ENCODE measurements around the gene ENTR1.

Gene ENTR1

DNA sequence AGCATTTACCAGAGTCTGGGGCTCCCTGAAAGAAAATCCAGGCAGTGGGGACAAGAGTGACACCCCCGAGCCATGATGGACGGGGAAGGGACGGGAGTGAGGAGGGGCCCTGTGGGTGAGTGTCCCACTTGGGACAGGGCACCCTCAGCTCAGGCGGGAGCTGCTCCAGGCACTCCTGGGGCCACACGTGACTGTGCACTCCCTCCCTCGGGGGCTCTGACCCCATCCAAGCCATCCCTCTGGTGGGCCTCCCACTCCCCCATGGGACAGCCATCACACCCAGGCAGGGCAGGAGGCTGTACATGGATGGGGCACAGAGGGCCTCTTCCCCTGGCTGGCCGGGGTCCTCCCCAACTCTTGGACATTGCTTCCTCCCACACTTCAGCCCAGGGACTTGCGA is 34.0 kb downstream of the ENTR1 start:
- no peak for DNase-seq (ENCODE audit: low read depth in 2 of 2)

DNA sequence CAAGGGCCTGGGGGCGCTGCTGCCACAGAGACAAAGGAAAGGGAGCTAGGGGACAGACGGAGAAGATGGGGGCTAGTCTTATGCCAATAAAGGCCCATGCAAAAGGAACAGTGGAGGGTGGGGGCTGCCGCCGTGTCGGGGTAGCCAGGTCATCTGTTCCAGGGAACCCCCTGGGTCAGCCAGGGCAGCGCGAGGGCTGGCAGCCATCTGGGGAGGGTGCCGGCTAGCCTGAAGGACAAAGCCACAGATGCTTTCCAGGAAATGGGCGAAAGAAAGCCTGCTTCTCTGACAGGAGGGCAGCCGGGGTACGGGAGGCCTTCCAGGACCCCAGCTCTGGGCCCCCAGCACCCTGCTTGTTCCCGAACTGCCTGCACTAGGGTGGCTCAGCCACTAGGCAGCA is 35.3 kb downstream of the ENTR1 start:
- DNase-seq (ENCODE audit: low read depth in 2 of 2): no peak

DNA sequence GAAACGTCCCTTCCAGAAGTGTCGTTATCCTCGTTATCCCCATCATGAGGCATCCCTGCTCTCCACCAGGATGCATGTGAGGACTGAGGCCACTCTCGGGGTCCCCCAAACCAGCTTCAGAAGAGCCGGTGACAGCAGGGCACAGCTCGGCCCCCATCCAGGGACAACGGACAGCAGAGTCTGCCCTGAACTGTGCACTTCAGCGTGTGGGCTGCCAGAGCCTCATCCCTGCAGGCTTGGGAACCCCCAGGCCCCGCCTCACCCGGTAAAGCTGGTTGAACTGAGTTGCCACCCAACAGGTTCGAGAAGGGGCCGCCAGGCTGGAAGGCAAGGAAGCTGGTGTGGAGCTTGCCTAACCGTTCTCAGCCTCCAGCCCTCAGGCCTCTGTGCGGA is 36.2 kb downstream of the ENTR1 start:
- DNase-seq (ENCODE audit: low read depth in 2 of 2): no peak

DNA sequence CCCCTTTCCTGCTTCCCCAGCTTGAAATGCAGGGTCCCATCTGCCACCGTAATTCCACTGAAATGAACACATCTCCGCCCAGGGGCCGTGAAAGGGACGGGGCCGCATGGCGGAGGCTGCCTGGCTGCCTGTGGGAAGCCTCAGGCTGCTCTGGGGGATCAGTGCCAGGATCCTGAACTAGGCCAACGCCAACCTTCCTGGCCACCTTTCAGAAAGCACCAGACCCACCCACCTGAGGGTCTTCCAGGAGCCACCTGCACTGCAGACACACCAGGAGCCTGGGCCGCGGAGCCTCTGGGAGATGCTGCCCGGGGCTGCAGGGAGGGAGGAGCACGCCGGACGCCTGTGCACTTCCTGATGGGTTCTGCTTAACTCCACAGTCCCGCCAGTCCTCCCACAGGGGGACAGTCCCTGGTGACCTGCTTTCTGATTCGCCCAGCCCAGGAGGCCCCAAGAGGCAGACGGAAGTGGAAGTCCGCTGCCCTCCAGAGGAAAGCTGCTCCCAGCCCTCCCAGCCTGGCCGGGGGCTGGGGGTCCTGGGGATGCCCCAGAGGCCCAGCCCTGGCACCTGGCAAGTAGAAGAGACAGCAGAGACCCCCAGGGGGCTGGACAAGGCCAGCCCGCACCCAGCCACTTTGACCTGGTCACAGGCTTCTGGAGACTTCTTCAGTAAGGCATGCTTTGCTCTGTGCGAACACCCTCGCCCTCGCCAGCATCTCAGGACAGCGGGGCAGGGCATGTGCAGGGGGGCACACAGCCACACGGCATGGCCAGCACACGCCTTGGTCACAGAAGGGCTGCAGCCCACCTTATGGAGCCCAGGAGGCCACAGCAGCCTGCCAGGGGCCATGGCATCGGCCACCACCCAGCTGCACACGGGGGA is 36.9 kb downstream of the ENTR1 start, which contains the start of gene CARD9:
CARD9 (minus strand) TSS at position 370 of the 883 bp plus-strand sequence. CDS start 1,591 bp downstream, outside the sequence.
- DNase-seq (ENCODE audit: low read depth in 2 of 2): no peak

DNA sequence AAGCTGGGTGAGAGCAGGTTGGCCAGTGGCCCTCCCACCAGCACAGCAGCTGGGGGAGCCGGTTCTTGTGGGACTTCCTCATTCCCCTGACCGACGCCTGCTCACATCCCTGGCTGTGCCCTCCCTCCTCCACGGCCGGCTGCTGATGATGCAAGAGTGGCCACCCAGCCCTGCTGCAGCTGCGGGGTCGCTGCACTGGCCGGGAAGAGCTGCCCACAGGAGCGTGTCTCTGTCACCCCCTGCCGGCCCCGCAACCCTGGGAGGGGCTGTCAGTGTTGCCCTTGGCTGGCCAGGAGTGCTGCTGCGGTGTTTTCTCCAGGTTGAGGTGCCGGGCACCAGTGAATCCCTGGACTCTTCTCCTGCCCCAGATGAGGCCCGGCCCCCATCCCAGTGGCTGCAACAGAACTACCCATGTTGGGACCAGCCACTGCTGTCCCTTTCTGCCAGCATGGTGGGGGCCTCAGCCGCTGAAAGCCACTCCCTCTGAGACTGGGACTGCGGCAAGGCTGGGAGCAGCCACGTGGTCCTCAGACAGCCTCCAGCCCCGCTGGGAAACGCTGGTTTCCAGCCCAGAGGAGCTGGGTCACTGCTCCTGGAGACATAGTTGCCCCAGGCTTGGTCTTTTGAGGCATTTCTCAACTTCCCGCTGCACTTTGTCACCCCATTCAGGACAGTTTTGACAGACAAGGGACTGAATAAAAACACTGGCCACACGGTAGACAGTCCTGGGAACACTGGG is 37.7 kb downstream of the ENTR1 start:
- DNase-seq (ENCODE audit: low read depth in 2 of 2): peak in 1 of 2 experiments; percentile 20

DNA sequence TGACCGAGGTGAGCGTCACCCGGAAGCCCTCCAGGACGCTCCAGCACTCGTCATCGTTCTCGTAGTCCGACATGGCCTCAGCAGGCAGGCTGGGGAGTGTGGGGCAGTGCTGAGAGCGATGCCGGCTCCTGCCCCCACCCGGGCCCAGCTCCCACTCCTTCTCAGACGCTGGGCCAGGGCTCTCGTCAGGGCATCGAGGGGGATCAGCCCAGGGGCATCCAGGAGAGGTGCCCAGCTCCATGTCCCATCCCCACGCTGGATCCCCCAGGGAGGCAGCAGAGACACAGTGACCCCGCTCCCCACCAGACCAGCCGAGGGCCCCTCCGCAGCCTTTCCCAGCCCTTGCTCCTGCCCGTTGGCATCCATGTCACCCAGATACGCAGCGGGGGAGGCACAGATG is 38.4 kb downstream of the ENTR1 start:
- DNase-seq (ENCODE audit: low read depth in 2 of 2): no peak

DNA sequence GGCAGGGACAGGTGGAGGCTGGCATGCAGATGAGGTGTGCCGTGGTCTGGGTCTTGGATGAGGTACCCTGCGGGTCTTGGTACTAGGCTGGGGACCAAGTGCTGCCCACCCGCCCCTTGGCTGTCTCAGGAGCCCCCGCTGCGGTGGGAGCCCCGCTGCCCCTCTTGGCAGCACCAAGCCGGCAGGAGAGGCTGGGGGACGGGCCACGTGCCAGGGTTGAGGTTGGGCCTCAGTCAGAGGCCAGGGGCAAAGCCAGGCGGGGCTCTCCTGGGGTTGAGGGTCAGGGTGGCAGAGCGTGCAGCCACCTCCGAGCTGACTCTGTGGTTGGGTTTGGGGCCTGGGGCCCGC is 38.9 kb downstream of the ENTR1 start:
- no peak for DNase-seq (ENCODE audit: low read depth in 2 of 2)

DNA sequence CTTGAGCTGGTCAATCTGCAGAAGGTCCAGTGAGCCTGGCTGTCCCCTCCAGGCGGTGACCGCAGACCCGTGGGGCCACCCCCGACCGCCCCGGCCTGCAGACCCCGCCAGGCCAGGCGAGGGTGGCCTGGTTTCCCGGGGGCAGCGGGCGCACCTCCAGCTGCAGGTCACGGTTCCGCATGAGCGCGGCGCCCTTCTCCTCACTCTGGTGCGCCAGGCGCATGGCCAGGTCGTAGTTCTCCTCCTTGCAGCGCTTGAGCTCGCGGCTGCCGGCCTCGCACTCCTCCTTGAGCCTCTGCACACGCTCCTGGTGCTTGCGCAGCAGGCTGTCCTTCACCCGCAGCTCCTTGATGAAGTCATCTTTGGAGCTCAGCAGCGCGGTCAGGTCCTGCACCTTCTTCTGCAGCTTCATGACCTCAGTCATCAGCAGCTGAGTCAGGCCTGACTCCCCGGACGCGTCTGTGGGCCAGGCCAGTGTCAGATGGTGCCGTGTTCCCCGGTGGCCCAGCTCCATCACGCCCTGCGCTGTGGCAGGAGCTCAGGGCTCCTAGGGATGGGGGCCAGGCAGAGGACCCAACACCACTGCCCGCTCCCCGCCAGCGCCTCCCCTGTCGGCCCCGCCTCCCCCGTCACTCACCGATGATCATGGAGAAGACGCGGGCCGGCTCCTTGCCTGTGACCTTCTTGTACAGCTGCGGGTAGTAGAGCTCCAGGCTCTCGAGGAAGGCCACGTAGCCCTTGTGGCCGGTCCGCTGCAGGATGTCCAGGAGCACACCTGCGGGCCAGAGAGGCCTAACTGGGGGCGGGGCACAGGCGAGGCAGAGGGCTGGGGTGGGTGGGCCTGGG is 39.5 kb downstream of the ENTR1 start:
- DNase-seq (ENCODE audit: low read depth in 2 of 2): no peak

DNA sequence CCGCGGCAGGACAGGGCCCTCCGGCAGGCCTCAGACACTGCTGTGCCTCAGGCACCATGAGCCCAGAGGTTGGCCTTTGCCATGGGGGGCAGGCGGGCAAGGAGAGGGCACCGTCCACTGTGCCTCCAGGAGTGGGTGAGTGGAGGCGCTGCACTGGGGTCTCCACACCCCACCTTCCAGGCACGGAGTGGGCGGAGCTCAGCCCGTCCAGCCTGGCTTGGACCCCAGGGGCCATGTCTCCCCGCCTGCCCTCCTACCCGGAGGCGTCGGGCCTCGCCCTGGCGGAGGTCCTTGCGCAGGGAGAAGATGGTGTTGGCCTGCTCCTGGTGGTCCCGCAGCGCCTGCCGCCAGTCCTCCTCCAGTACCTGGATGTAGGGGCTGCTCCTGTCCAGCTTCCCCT is 40.4 kb downstream of the ENTR1 start:
- DNase-seq (ENCODE audit: low read depth in 2 of 2): no peak

DNA sequence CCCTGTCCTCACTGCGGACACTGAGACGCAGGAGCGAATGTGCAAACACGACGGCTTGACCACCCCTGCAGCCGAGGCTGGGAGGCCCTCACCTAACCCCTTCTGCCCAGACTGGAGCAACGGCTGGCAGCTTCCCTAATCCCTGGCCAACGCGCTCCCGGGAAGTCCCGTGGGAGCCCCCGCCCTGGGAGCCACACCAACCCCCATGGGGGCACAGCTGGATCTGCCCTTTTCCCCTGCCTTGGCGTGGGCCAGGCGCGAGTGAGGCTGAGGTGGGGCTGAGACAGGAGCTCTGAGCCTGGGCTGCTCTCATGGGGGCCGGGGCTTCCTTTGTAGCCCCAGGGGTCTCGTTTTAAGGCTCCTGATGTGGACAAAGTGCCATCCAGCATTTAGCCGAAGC is 42.2 kb downstream of the ENTR1 start:
- DNase-seq (ENCODE audit: low read depth in 2 of 2): no peak

DNA sequence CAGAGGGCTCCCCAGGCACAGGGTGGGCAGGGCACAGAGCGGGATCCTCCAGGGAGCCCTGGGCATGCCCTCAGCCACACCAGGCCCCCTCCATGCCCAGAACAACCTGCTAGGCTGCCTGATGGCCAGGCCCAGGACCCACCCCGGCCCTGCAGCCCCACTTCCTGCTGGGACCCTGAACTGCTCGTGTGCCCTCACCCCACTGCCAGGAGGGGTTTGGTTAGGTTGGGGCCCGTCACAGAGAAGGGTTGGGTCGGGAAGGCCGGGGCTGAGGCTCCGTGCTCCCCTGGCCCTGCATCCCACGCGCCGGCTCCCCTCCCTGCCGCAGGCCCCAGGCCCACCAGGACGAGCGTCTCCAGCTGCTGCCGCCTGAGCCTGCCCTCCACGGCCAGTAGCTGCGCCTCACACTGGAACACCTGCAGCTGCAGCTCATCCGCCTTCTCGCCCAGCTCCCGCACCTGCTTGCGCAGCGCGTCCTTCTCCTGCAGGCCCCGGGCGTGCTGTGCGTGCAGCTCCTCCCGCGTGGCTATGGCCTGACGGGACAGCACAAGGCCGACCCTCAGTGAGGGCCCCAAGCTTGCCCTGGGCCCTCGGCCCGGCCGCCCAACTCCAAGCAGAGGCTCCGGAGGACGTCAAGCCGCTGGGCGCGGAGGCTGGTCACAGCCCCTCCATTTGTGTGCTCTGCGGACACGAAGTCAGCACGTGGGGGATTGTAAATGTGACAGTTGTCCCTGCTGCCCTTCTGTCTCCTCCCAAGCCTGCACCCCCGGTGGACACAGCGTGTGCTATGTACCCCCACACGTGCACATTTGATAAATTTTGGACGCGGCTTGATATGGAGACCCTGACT is 42.9 kb downstream of the ENTR1 start:
- no peak for DNase-seq (ENCODE audit: low read depth in 2 of 2)

DNA sequence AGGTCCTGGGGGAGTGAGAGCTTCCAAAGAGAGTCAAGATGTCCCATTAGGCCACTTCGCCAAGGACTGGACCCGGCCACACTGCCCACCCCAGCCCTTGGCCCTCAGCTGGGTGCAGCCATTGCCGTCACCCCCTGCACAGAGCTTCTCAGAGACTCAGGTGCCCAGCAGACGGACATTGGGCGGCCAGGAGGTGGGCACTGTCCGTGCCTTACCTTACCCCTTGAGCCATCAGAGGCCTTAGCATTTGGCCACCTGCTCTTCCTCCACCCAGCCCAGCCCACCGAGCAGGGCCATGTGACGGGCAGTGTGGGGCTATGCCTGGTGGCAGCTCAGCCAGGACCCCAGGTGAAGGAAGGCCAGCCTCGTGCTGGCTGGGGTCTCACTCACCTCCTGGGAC is 43.6 kb downstream of the ENTR1 start:
- no peak for DNase-seq (ENCODE audit: low read depth in 2 of 2)

DNA sequence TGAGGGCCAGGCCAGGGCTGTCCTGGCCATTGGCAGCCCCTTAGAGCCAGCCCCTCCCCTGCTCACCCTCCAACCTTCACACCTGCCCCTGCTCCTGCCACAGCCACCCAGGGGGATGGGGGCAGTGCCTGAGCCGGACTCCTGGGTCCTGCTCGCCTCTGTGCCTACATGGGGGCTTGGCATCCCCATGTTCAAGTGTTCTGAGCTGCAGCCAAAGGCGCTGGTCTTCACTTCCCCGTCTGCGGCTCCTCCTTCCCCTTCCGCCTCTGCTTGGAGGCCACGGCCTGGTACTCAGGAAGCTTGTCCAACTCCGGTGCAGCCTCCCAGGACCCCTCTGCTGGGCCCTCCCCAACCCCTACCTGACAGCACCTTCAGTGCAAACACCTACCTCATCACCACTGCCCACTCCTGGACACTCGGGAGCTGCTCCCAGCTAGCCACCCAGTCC is 44.6 kb downstream of the ENTR1 start:
- DNase-seq (ENCODE audit: low read depth in 2 of 2): no peak

DNA sequence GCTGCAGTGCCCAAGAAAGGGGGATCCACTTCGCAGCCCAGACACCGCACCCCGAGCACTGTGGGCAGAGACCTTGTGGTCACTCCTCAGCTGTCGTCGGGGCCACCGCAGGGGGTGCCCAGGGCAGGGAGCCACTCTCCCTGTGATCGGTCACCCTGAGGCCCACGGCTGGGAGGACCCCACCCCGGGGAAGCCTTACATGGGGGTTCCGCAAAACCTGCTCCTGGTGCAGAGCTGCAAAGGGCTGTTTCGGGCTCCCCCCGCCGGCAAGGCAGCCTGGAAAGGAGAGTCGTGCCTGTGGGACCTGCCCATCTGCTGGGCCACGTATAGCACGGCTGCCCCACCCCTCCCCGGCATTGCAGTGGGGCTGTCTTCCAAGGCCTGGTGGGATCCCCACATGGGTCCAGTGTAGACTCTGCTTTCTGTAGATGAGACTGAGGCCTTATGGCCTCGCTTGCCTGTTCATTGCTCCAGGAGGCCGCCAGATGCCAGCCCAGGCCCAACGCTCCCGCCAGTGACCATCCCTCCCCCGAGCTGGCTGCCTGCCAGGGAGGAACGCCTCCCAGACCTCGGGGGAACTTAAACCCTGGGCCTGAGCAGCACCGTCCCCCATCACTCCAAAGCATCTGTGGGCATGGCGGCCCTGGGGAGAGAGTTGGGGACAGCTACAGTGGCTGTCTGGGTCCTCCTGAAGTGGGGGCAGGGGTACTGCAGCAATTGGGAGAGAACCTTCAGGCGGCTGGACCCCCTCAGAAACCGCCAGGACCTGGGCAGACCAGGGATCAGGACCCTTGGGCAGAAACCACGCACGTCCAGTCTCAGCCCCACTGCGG is 45.3 kb downstream of the ENTR1 start:
- no peak for DNase-seq (ENCODE audit: low read depth in 2 of 2)

DNA sequence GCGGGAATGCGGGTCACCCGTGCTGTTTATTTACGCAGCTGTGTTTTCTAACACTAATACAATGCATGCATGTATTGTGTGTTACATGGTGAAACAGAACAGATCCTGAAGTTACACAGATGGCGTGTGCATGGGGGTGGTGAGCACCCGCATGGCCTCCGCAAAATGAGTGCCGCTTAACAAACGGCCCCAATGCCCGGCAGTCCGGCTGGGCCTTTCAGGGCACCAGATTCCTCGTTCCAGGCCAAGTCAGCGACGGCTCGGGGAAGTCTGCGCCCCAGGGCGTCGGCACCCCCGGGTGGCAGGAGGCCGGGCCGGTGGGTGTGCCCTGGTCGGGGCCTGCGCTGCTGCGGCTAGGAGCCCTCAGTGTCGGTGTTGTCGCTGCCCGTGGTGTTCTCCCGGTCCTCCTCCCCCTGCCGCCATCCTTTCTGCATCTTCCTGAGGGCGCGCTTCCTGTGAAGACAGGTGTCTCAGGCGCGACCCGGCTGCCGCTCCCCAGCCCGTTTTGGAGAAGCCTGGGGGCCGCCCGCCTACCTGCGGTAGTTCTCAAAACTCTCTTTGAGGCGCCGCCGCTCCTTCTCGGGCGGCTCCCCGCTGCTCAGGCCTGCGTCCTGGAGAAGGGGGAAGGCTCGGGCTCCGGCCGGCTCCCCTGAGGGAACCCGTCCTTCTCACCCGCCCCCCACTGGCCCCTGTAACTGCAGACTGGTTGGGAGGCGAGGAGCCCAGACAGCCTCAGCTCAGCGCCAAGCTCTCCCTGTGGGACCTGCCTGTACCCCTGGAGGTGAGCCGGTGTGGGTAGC is 46.3 kb downstream of the ENTR1 start:
- DNase-seq (ENCODE audit: low read depth in 2 of 2): no peak

DNA sequence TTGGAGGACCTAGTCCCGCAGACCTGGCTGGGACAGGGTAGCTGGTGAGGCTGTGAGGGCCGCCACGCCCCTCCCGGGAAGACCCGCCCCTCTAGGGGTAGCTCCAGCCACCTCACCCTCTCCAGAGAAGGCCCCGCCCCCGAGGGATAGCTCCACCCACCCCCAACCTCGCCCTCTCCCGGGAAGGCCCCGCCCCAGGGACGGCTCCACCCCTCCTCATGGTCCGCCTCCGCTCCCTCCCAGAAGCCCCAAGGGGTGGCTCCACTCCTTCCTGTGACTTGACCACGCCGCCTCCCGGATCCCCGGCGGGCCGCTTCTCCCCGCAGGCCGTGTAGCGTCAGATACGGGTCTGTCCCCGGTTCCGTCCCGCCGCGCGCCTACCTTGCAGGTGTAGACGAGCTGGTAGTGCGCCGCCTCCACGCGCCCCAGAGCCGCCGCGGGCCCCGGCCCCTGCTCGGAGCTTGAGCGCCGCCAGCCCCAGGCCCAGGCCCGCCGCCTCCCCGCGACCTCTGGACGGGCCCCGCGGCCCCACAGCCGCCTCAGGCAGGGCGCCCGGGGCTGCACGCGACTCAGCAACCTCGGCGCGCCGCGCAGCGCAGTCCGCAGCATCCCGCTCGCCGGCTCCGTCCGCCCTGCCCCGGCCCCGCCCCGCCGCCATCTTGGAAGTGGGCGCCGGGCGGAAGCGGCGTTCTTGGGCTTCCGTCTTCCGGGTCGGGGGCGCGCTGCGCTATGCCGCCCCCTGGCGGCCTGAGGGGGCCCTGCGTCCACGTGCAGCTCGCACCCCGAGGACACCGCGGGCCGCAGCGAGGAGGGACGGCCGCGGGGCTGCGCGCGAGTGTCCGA is 47.1 kb downstream of the ENTR1 start, which contains the start of gene DNLZ:
DNLZ (minus strand) TSS at position 639 of the 843 bp plus-strand sequence; CDS start at position 609, 30 bp downstream.
- DNase-seq (ENCODE audit: low read depth in 2 of 2): peak; percentile 87 to 90

DNA sequence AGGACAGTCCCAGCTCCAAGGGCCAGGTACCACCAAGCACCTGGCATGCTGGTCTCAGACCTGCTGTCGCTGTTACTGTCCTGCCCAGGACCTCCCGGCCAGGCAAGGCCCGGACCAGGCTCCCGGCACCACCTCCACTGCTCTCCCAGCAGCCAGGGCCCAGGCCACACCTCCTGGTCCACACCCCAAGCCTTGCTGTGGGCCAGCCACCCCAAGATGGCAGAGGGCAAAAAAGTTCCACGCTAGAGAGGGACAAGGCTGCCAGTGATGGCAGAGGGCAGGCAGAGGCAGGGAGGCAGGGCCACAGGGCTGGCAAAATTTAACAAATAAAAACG is 48.0 kb downstream of the ENTR1 start:
- DNase-seq (ENCODE audit: low read depth in 2 of 2): no peak

DNA sequence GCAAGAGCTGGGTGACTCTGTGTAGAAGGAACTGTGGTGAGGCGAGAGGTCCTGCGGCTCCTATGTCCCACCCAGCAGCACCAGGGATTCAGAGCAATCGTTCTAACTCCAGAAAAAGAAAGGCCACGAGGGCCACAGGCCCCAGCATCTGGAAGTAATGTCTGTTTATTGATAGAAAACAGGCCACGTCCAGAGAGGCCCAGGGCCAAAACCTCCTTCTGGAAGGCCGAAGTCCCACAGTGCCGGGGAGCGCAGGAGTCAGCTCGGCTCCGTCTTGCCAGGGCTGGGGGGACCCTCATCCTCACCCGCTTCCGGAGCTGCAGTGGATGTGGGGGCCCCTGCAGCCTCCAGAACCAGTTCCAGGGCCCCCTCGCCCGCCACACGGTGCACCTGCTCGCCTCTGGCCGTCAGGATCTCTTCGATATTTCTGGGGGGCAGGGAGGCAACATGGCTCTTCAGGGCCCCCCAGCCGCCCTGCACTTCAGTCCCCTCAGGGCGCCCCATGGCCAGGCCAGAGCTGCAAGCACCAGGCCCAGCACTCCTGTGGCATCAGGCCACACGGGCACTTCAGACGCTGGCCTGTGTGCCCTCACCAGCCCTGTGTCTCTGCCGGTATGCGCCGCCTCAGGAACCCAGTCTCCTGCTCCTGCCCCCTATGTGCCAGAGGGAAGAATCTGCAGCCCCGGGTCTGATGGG is 48.5 kb downstream of the ENTR1 start:
- no peak for DNase-seq (ENCODE audit: low read depth in 2 of 2)

Data from fibroblast of skin of left quadriceps (primary cell).